ENCODE results near the gene PLAC1.

Gene PLAC1, protein sequence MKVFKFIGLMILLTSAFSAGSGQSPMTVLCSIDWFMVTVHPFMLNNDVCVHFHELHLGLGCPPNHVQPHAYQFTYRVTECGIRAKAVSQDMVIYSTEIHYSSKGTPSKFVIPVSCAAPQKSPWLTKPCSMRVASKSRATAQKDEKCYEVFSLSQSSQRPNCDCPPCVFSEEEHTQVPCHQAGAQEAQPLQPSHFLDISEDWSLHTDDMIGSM

DNA sequence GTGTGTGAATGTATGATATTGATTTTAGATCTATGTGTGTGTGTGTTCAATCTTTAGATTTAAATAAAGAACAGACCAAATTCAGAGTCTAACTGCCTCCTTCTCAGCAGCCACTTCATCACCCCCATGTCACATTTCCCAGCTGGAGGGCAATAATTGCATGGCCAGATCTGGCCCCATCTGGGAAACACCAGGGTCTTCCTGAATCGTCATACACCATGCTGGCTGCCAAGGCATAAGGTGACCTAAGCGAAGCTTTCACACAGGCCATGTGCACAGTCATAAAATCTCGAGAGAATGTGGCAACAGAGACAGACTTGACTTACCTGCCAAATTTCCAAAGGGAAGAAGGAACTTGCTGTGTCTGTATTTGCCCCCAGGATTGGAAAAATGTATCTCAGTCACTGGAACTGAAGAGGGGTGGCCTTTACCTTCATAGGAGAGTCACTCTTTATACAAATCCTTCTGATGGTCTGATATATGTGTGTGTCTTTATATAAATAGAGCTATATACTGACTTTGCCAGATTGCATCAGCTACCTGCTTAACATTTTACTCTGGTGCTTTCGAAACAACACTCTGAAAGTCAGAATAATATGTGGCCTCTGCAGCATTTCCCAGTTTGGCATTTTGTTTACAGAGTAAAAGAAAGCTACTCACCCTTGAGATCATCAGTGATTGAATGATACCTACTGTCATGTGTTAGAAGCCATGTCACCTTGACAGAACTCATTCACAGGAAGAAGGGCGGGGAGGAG lies at the start of gene PLAC1:
PLAC1 (minus strand) TSS at position 470 of the 758 bp plus-strand sequence. CDS start 91,789 bp downstream, outside the sequence.
- no peak within 1 kb of the TSS for H3K27ac ChIP-seq (ENCODE audit: low read length)
- no peak within 1 kb of the TSS for H3K9ac ChIP-seq (ENCODE audit: low read depth, low read length)
- H3K36me3 ChIP-seq (ENCODE audit: insufficient read depth, low read depth, low read length) = no peaks in the 10 kb centered on the region
- no peaks in the 10 kb centered on the region; the same call in 1 of the 2 replicates for H3K4me1 ChIP-seq (ENCODE audit: insufficient read depth, low read length)
- H3K27me3 ChIP-seq (ENCODE audit: insufficient read depth, low read length) = no peaks in the 10 kb centered on the region
- no peaks in the 10 kb centered on the region for H3K9me3 ChIP-seq (ENCODE audit: insufficient read depth, low read depth, low read length)
- H3K4me3 ChIP-seq (ENCODE audit: low read length) = no peak within 1 kb of the TSS

DNA sequence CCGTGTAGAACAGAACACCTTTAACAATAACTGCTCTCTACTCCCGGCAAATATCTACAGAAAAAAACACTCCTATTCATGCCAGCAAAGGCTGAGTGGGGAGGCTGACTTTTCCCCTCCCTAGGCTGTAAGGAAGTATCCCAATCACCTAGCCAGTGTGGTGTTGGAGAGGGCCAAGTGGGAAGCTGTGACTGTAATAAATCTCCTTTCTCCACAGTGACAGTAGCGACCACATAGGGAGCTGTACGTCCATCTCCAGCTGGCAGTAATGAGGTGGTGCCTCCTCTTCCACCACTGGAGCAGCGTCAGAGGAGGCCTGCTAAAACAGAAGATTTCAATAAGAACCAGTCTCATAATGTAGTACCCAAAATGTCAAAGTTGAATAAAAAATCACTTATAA lies 47.9 kb upstream of the PLAC1 start:
- Histone ChIP-seq H3K27ac (ENCODE audit: low read length) (no peak overlapping the region), H3K4me1 (ENCODE audit: insufficient read depth, low read length) (no peaks in the 10 kb centered on the region), H3K9ac (ENCODE audit: low read depth, low read length) (no peak overlapping the region), H3K4me3 (ENCODE audit: low read length) (no peak overlapping the region), H3K9me3 (ENCODE audit: insufficient read depth, low read depth, low read length) (no peaks in the 10 kb centered on the region), H3K36me3 (ENCODE audit: insufficient read depth, low read depth, low read length) (no peaks in the 10 kb centered on the region), H3K27me3 (ENCODE audit: insufficient read depth, low read length) (no peaks in the 10 kb centered on the region)

DNA sequence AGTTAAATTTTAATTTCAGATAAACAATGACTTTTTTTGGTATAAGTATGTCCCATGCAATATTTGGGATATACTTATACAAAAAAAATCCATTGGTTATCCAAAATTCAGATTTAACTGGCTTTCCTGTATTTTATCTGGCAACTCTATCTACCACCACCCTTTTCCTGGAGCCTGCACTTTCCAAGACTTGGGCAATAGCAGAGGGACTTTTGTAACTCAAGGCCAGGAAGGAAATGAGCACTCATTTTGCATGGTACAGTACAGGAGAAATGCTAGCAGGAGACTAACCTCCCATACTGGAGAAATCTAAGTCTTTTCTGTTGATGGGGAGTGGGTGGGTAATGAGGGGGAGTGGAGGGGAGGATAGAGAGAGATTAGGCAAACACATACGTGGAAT lies 37.7 kb upstream of the PLAC1 start:
- H3K27ac ChIP-seq (ENCODE audit: low read length) = no peak overlapping the region
- H3K9ac ChIP-seq (ENCODE audit: low read depth, low read length) = no peak overlapping the region
- no peak overlapping the region for H3K4me3 ChIP-seq (ENCODE audit: low read length)
- H3K9me3 ChIP-seq (ENCODE audit: insufficient read depth, low read depth, low read length) = no peaks in the 10 kb centered on the region
- H3K4me1 ChIP-seq (ENCODE audit: insufficient read depth, low read length) = no peaks in the 10 kb centered on the region
- no peaks in the 10 kb centered on the region for H3K27me3 ChIP-seq (ENCODE audit: insufficient read depth, low read length)
- H3K36me3 ChIP-seq (ENCODE audit: insufficient read depth, low read depth, low read length) = no peaks in the 10 kb centered on the region

DNA sequence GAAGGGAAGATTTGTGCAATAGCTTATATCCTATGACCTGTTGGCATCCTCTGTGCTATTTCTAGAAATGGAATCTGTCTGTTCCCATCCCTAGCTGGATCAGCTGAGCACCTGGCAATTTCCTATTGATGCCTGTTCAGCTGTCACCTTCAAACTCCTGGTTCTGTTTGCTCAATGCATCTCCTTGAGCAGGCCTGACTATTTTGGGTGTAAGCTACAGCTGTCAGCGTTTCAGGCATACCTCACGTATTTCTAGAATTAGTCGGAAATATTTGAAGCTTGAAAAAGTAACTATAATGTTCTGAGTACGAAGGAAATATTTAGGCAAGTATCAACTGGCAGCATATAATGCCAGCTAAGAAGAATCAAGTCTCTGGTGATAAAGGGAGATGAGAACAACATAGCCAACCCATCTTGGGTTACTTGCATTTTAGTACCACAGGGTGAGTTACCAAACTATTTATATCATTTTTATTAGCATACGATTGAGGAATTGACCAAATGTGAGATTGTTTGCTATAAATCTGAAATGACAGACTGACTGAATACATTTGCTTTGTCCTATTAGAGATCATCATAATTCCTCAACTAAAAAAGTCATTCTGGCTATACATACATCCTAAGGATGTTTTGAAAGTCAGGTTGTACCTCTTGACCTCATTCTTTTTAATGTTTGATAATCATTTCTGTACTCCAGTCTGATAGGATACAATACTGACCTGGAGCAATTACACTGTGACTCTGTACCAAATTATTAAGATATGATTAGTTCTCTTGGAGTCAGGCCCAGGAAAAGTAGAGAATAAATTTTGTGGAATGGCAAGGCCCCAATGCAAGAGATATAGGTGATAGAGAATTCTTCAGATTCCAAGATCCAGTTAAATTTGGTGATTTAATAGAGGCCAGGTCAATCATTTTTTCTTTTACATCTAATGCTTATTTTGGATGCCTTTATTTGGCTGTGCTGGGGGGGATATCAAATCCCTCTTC lies 36.4 kb upstream of the PLAC1 start:
- no peak overlapping the region for H3K4me3 ChIP-seq (ENCODE audit: low read length)
- H3K4me1 ChIP-seq (ENCODE audit: insufficient read depth, low read length) = no peaks in the 10 kb centered on the region
- no peaks in the 10 kb centered on the region for H3K36me3 ChIP-seq (ENCODE audit: insufficient read depth, low read depth, low read length)
- H3K9me3 ChIP-seq (ENCODE audit: insufficient read depth, low read depth, low read length) = no peaks in the 10 kb centered on the region
- H3K27me3 ChIP-seq (ENCODE audit: insufficient read depth, low read length) = no peaks in the 10 kb centered on the region
- no peak overlapping the region for H3K27ac ChIP-seq (ENCODE audit: low read length)
- no peak overlapping the region for H3K9ac ChIP-seq (ENCODE audit: low read depth, low read length)

DNA sequence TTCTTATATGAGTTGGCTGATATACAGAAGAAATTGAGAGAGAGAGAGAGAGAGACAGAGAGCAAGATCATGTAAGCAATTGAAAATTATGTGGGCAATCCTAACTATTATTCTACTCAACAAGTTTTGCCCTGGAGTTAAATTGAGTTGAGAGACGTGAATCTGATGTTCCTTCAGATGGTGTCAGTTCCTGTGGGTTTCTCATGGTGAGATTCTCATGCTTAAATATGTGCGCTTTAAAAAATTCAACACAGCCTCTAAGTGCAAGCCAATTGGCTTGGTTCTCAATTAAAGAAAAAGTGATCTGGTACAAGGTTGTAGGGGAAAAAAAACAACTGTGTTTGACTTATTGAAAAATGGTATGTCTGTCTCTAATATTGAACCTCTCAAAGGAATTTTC lies 35.4 kb upstream of the PLAC1 start:
- Histone ChIP-seq H3K9ac (ENCODE audit: low read depth, low read length) (no peak overlapping the region), H3K27me3 (ENCODE audit: insufficient read depth, low read length) (no peaks in the 10 kb centered on the region)

DNA sequence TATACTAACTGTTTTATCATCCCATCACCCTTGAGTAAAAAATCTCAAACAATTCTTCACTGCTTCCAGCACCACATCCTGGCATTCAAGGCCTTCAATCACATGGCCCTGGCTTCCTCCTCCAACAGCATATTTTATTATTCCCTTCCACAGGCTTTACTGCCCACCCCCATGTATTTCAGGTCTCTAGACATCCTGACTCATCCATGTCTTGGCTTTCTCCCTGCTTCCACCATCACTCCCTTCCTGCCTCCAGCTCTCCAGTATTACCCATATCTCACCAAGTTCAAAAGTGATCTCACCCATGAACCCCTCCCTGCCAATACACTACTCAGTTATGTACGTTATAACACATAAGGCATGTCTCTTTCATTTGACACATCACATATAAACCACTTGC lies 34.7 kb upstream of the PLAC1 start:
- no peak overlapping the region for H3K4me3 ChIP-seq (ENCODE audit: low read length)
- no peaks in the 10 kb centered on the region for H3K27me3 ChIP-seq (ENCODE audit: insufficient read depth, low read length)
- H3K9me3 ChIP-seq (ENCODE audit: insufficient read depth, low read depth, low read length) = no peaks in the 10 kb centered on the region
- H3K36me3 ChIP-seq (ENCODE audit: insufficient read depth, low read depth, low read length) = no peaks in the 10 kb centered on the region
- no peaks in the 10 kb centered on the region for H3K4me1 ChIP-seq (ENCODE audit: insufficient read depth, low read length)
- H3K9ac ChIP-seq (ENCODE audit: low read depth, low read length) = no peak overlapping the region
- no peak overlapping the region for H3K27ac ChIP-seq (ENCODE audit: low read length)

More for the DNA sequence above, 35.4 kb upstream of the PLAC1 start:
- Histone ChIP-seq H3K27ac (ENCODE audit: low read length) (no peak overlapping the region), H3K9me3 (ENCODE audit: insufficient read depth, low read depth, low read length) (no peaks in the 10 kb centered on the region), H3K36me3 (ENCODE audit: insufficient read depth, low read depth, low read length) (no peaks in the 10 kb centered on the region), H3K4me1 (ENCODE audit: insufficient read depth, low read length) (no peaks in the 10 kb centered on the region), H3K4me3 (ENCODE audit: low read length) (no peak overlapping the region)

DNA sequence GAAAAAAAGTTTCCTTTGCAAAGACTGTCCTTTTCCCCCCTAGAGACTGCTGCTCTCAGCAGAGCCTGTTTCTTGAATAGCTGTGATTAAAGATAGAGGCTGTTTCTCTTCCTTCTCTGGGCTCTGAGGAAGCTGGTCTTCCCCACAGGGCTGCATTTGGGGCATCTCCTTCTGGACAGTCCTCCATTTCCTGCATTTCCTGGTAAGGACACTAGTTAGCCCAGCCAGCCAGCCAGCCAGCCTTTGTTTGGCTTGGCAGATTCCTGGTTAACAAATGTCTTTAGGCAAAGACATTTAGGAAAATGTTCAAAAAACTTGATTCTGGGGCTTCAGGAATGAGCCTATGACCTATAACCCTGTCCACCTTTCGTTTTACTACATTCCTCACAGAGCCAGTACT lies 34.0 kb upstream of the PLAC1 start:
- no peaks in the 10 kb centered on the region for H3K4me1 ChIP-seq (ENCODE audit: insufficient read depth, low read length)
- no peaks in the 10 kb centered on the region for H3K9me3 ChIP-seq (ENCODE audit: insufficient read depth, low read depth, low read length)
- no peak overlapping the region for H3K9ac ChIP-seq (ENCODE audit: low read depth, low read length)
- no peaks in the 10 kb centered on the region for H3K36me3 ChIP-seq (ENCODE audit: insufficient read depth, low read depth, low read length)
- H3K27ac ChIP-seq (ENCODE audit: low read length) = no peak overlapping the region
- no peak overlapping the region for H3K4me3 ChIP-seq (ENCODE audit: low read length)
- no peaks in the 10 kb centered on the region for H3K27me3 ChIP-seq (ENCODE audit: insufficient read depth, low read length)

DNA sequence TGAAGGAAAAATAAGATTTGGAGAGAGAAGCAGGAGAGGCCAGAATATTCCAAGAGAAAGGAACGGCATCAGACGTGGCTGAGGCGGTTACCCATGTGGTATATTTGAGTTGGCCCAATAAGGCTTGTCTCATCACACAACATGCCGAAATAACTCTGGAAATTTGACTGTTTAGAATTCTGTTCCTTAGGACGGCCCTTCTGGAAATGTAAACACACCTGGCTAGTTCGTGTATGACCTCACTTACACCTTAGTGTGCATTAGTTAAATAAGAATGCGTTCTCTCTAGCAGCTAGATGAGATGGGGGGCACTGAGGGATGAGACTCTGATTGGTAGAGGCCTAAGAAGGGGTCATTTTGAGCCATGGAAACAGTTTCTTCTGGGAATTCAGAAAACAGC lies 33.2 kb upstream of the PLAC1 start:
- no peaks in the 10 kb centered on the region for H3K4me1 ChIP-seq (ENCODE audit: insufficient read depth, low read length)
- H3K36me3 ChIP-seq (ENCODE audit: insufficient read depth, low read depth, low read length) = no peaks in the 10 kb centered on the region
- no peak overlapping the region for H3K4me3 ChIP-seq (ENCODE audit: low read length)
- H3K9ac ChIP-seq (ENCODE audit: low read depth, low read length) = no peak overlapping the region
- H3K27ac ChIP-seq (ENCODE audit: low read length) = no peak overlapping the region
- no peaks in the 10 kb centered on the region for H3K9me3 ChIP-seq (ENCODE audit: insufficient read depth, low read depth, low read length)
- no peaks in the 10 kb centered on the region for H3K27me3 ChIP-seq (ENCODE audit: insufficient read depth, low read length)

DNA sequence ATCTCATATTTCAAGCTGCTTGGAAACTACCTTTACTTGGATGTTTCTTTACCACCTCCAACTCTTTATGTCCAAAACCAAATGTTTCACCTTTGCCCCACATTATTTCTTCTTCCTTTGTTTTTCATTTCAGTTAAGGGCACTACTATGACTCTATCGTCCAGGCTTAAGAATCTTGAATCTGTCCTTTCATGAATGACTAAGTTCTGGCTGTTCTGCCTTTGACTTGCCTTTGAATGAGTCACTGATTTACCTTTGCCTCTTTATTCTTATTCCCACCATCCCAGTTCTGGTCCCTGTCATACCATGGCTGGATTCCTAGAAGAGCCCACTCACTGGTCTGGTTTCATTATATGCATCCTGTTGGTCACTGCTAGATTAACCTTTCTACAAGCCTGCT lies 30.6 kb upstream of the PLAC1 start:
- no peaks in the 10 kb centered on the region for H3K27me3 ChIP-seq (ENCODE audit: insufficient read depth, low read length)
- H3K4me3 ChIP-seq (ENCODE audit: low read length) = no peak overlapping the region
- no peak overlapping the region for H3K9ac ChIP-seq (ENCODE audit: low read depth, low read length)
- H3K36me3 ChIP-seq (ENCODE audit: insufficient read depth, low read depth, low read length) = no peaks in the 10 kb centered on the region
- H3K9me3 ChIP-seq (ENCODE audit: insufficient read depth, low read depth, low read length) = no peaks in the 10 kb centered on the region
- H3K27ac ChIP-seq (ENCODE audit: low read length) = no peak overlapping the region
- no peaks in the 10 kb centered on the region for H3K4me1 ChIP-seq (ENCODE audit: insufficient read depth, low read length)

DNA sequence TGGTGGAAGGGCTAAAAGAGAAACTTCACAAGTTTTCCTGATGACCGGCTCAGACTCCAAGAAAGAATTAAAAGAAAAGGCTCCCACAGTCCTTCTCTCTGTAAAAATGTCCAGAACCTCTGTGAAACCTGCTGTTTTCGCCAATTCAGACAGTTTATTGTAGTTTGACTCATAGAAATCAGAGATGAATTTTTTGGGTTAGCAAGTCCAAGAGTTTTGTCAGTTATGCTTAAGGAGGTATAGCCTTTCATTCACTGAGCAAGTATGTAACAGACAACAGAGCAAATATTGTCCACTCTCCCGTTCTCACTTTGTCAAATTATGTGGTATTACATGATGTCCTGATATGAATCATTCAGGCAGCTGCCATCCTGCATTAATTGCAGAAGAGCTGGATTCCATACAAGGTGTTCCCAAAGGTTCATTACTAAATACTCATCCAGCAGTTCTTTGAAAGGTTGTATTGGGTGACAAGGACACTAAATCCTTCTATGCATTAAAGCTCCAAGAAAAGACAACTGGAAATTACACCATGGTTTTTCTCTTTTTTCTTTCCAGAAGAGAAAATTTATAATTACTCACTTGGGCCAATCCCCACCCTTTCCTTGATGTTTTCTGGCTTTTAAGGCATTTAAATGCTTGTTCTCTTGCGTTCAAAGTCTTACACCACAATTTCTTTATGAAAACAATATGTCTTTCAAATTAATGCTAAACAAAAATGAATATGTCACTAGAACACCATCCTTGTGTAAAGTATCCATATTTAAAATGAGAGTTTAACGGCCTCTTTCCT lies 30.0 kb upstream of the PLAC1 start:
- H3K9me3 ChIP-seq (ENCODE audit: insufficient read depth, low read depth, low read length) = no peaks in the 10 kb centered on the region
- no peaks in the 10 kb centered on the region for H3K36me3 ChIP-seq (ENCODE audit: insufficient read depth, low read depth, low read length)
- no peaks in the 10 kb centered on the region for H3K4me1 ChIP-seq (ENCODE audit: insufficient read depth, low read length)
- no peaks in the 10 kb centered on the region for H3K27me3 ChIP-seq (ENCODE audit: insufficient read depth, low read length)
- H3K4me3 ChIP-seq (ENCODE audit: low read length) = no peak overlapping the region
- no peak overlapping the region for H3K27ac ChIP-seq (ENCODE audit: low read length)
- no peak overlapping the region for H3K9ac ChIP-seq (ENCODE audit: low read depth, low read length)

DNA sequence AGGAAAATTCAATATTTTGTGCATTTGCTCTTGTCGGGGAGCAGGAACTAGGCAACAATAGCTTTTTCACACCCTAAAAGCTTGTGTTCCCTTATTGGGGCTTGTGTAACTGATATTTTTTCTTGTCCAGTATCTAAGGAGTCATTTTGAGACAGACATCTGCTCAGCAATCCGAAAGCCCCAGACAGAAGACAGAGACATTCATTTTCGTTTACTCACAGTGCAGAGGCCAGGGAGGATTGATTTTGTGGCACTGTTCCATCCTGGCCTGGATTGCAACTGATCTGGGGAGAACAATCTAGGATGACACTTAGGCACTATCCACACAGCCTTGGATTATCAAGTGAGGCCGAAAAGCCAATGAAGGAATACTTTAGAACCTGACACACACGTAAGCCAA lies 27.4 kb upstream of the PLAC1 start:
- no peaks in the 10 kb centered on the region for H3K27me3 ChIP-seq (ENCODE audit: insufficient read depth, low read length)
- H3K4me3 ChIP-seq (ENCODE audit: low read length) = no peak overlapping the region
- no peaks in the 10 kb centered on the region for H3K9me3 ChIP-seq (ENCODE audit: insufficient read depth, low read depth, low read length)
- no peaks in the 10 kb centered on the region for H3K36me3 ChIP-seq (ENCODE audit: insufficient read depth, low read depth, low read length)
- H3K4me1 ChIP-seq (ENCODE audit: insufficient read depth, low read length) = no peaks in the 10 kb centered on the region
- H3K9ac ChIP-seq (ENCODE audit: low read depth, low read length) = no peak overlapping the region
- no peak overlapping the region for H3K27ac ChIP-seq (ENCODE audit: low read length)
